Type B pancreatic cell (in vitro differentiated cells): ENCODE data around the gene SPTBN4. TPM values are rescaled to one million over a fixed set of nuclear protein-coding genes. Genes with fewer than 3 reads are reported as not detected.

Source experiments
- DNase-seq: peaks from one replicate; pipeline ENCODE4 v3.0.0; 2021; ENCODE audit warnings: mixed read lengths; ENCODE audit not compliant: unreplicated experiment; ENCODE audit errors: extremely low spot score
- H3K27ac Mint-ChIP-seq: 2 replicates; pipeline ENCODE4 v1.8.0; 2021; ENCODE audit warnings: mild to moderate bottlenecking, mixed read lengths
- H3K27me3 Mint-ChIP-seq: 2 replicates; pipeline ENCODE4 v1.8.0; 2021; ENCODE audit warnings: mixed read lengths
- H3K36me3 Mint-ChIP-seq: 2 replicates; pipeline ENCODE4 v1.8.0; 2021; ENCODE audit warnings: mixed read lengths
- H3K4me1 Mint-ChIP-seq: one replicate; pipeline ENCODE4 v1.8.0; 2021; ENCODE audit warnings: mixed read lengths; ENCODE audit not compliant: unreplicated experiment
- H3K4me3 Mint-ChIP-seq: 2 replicates; pipeline ENCODE4 v1.8.0; 2021; ENCODE audit warnings: mild to moderate bottlenecking, mixed read lengths
- H3K9me3 Mint-ChIP-seq: 2 replicates; pipeline ENCODE4 v1.8.0; 2021; ENCODE audit warnings: mixed read lengths
- total RNA-seq: library from RNA; stranded (reverse); gene quantifications from 2 replicates; pipeline ENCODE4 v1.2.1, GENCODE V29; 2021; ENCODE audit warnings: low replicate concordance
- TF ChIP-seq, protein P1 (sequence below): fragments of 200-600 bp; sonication (generic); conservative IDR thresholded peaks from 2 replicates; pipeline ENCODE4 v1.5.0; 2021; ENCODE audit warnings: antibody characterized with exemption, mild to moderate bottlenecking

Gene SPTBN4
- total RNA-seq, 1 donor from 2014 or later: 2.6 TPM

- TF ChIP-seq, protein P1, sequence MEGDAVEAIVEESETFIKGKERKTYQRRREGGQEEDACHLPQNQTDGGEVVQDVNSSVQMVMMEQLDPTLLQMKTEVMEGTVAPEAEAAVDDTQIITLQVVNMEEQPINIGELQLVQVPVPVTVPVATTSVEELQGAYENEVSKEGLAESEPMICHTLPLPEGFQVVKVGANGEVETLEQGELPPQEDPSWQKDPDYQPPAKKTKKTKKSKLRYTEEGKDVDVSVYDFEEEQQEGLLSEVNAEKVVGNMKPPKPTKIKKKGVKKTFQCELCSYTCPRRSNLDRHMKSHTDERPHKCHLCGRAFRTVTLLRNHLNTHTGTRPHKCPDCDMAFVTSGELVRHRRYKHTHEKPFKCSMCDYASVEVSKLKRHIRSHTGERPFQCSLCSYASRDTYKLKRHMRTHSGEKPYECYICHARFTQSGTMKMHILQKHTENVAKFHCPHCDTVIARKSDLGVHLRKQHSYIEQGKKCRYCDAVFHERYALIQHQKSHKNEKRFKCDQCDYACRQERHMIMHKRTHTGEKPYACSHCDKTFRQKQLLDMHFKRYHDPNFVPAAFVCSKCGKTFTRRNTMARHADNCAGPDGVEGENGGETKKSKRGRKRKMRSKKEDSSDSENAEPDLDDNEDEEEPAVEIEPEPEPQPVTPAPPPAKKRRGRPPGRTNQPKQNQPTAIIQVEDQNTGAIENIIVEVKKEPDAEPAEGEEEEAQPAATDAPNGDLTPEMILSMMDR: no peak
- H3K9me3 Mint-ChIP-seq: no peaks in the 10 kb centered on the region
- peaks cover 46% of the 10 kb centered on the region for H3K27me3 Mint-ChIP-seq
- peak overlapping the region; percentile 89 for H3K4me3 Mint-ChIP-seq
- peaks cover 26% of the 10 kb centered on the region for H3K4me1 Mint-ChIP-seq
- no peaks in the 10 kb centered on the region for H3K36me3 Mint-ChIP-seq
- no peak overlapping the region for H3K27ac Mint-ChIP-seq
- no peak for DNase-seq
Observed at GRCh38 chr19:40596608-40597328, 130.0 kb downstream of the SPTBN4 start.

GRCh38 chr19:40597329-40597838 lies 130.6 kb downstream of the SPTBN4 start:
- Mint-ChIP-seq H3K9me3 (no peaks in the 10 kb centered on the region), H3K4me1 (peaks cover 26% of the 10 kb centered on the region), H3K27me3 (peaks cover 49% of the 10 kb centered on the region), H3K27ac (peak overlapping the region; percentile 34), H3K4me3 (peak overlapping the region; percentile 89), H3K36me3 (no peaks in the 10 kb centered on the region)
- TF ChIP-seq, protein P1: no peak
- no peak for DNase-seq

- DNase-seq: peak; percentile 95
- TF ChIP-seq, protein P1: peak; percentile 100
Observed at GRCh38 chr19:40598121-40598917, 131.5 kb downstream of the SPTBN4 start.

DNA sequence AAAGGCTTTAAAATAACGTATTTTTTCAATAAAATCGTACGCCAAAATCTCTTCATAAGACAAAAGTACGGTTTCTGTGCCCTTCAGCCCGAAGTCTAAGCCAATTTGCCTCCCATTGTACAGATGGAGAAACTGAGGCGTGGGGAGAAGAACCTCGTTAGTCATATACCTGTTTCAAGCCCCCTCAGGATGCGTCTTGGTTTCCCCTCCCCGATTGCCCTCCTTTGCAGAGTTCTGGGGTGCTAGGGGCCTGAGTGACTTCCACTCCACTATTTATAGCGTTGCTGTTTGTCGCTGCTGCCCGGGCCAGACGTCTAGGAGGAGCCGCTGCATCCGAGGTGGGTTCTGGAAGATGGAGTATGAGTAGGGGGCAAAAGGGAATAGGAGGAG lies 132.1 kb downstream of the SPTBN4 start:
- Mint-ChIP-seq H3K4me3 (peak overlapping the region; percentile 89), H3K27ac (no peak overlapping the region), H3K9me3 (peaks cover under 1% of the 10 kb centered on the region), H3K4me1 (peaks cover 33% of the 10 kb centered on the region), H3K27me3 (peaks cover 56% of the 10 kb centered on the region), H3K36me3 (no peaks in the 10 kb centered on the region)
- DNase-seq: no peak
- TF ChIP-seq, protein P1: no peak

More at GRCh38 chr19:40598121-40598917, 131.5 kb downstream of the SPTBN4 start:
- Mint-ChIP-seq H3K4me1 (peaks cover 33% of the 10 kb centered on the region), H3K27me3 (peaks cover 55% of the 10 kb centered on the region), H3K9me3 (no peaks in the 10 kb centered on the region), H3K4me3 (peak overlapping the region; percentile 89), H3K36me3 (no peaks in the 10 kb centered on the region), H3K27ac (peak overlapping the region; percentile 46)

GRCh38 chr19:40599331-40599901 lies 132.6 kb downstream of the SPTBN4 start:
- TF ChIP-seq, protein P1: no peak
- H3K27me3 Mint-ChIP-seq: peaks cover 56% of the 10 kb centered on the region
- no peak for DNase-seq
- no peaks in the 10 kb centered on the region for H3K36me3 Mint-ChIP-seq
- no peak overlapping the region for H3K27ac Mint-ChIP-seq
- peaks cover 4% of the 10 kb centered on the region for H3K9me3 Mint-ChIP-seq
- peaks cover 33% of the 10 kb centered on the region for H3K4me1 Mint-ChIP-seq
- peak overlapping the region; percentile 89 for H3K4me3 Mint-ChIP-seq
